NCI-H510A treated with DMSO at 0.1 percent for 48 hours (cell line): ENCODE data around the gene BMPR2.

Source experiments
- DNase-seq: peaks from one replicate; lab custom pipeline; 2025; lab: John Stamatoyannopoulos, UW

BMPR2 gene

DNA sequence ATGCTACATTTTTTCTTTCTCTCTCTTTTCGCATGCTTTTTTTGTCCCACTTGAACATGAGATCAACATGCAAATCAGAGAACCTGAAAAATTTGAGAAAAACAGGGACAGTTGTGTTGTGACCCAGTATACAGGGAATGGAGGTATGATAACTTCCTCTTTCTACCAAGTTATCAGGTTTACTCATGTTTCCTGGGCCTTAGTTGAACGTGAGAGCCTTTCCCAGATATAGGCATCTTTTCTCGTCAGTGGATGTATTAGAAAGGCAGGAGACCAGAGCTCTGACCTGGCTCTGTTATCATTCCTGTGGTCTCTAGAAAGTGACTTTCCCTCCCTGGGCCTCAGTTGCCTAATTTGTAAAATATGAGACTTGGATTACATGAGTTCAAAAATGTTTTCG, 228.6 kb downstream of the BMPR2 start:
- DNase-seq: no peak

DNA sequence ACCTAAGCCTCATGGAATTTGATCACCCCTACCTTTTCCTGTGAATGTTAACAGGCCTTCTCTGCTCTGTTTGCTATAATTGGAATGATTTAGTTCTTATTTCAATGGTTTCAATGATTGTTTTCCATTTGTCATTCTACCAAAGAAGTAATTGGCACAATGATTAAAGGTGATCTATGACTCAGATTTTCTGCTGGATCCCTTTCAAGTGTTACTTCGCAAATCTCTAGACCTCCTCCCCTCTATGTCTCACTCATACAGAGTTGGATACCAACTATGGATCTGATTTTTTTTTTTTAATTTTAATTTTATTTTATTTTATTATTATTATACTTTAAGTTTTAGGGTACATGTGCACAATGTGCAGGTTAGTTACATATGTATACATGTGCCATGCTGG, 229.0 kb downstream of the BMPR2 start:
- no peak for DNase-seq

DNA sequence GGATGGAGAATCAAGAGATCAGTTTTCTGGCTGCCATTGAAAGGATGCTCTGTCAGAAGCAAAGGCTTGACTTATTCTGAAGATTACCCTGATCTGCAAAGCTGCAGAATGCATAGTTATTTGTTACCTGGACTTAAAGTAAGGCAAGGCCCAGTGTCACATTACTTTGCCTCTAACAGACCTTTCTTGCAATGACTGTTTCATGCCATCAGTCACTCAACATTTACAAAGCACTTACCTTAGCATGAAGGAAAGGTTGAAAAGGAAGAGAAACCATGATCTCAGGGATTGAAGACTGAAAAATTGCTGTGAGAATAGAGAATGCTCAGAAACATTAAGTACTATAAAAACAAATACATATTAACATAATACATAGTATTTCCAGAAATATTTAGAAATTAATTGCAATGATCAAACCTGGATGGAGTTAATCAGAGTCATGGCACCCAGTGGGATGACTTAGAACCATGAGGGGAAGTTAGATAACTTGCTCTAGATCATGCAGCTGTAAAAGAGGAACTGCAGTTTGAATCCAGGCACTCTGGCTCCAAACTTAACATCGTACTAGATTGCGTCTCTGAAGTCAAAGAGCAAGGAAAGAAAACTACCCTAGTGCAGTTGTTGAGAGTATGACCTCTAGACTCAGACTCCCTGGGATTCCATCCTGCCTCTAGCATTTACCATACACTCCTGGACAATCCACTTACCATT, 232.2 kb downstream of the BMPR2 start:
- DNase-seq: no peak

- no peak for DNase-seq
Observed at GRCh38 chr2:202609381-202610145, 233.4 kb downstream of the BMPR2 start.

- DNase-seq: no peak
Observed at GRCh38 chr2:202610380-202610779, 234.3 kb downstream of the BMPR2 start.

- no peak for DNase-seq
Observed at GRCh38 chr2:202612145-202612544, 236.0 kb downstream of the BMPR2 start.

- no peak for DNase-seq
Observed at GRCh38 chr2:202613479-202613878, 237.4 kb downstream of the BMPR2 start.
